Measurements from ENCODE around the gene CCDC191. TPM values are rescaled to one million over a fixed set of nuclear protein-coding genes. Genes with fewer than 3 reads are reported as not detected.

The CCDC191 gene
- total RNA-seq, 6 experiments from 2014 or later, result 0.83 to 1.5 (median 1.2) TPM

DNA sequence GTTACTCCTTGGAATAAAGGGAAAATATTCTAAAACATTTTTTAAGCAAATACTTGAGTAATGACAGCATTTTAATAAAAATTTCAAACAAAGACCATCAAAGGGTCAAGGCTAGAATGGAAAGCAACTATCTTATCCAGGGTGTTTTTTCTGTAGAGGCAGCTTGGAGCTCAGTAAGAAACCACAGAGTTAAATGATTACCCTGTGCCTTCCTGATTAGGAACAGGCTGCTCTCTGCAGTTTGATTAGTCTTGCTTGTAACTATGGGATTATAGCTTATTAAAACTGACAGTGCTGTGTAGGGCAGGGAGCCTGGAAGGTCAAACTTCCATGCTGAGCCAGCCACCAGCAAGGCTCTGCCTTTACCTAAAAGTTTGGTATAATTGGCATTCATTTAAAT, 33.3 kb upstream of the CCDC191 start:
- H3K4me3 Mint-ChIP-seq, result no peak overlapping the region
- H3K27ac Mint-ChIP-seq, result no peak overlapping the region
- peaks cover 38% of the 10 kb centered on the region for H3K4me1 Mint-ChIP-seq (ENCODE audit: low read depth)
- H3K9me3 Mint-ChIP-seq, result no peaks in the 10 kb centered on the region
- DNase-seq, result no peak
- TF ChIP-seq CTCF (IDR thresholded peaks at IDR 0.05), result no peak
- peaks cover 28% of the 10 kb centered on the region for H3K36me3 Mint-ChIP-seq (ENCODE audit: low read depth)
- no peaks in the 10 kb centered on the region for H3K27me3 Mint-ChIP-seq (ENCODE audit: insufficient read depth)

GRCh38 chr3:114086356-114086755, 30.0 kb upstream of the CCDC191 start:
- Mint-ChIP-seq H3K27ac (no peak overlapping the region), H3K9me3 (no peaks in the 10 kb centered on the region), H3K36me3 (ENCODE audit: low read depth) (peaks cover 47% of the 10 kb centered on the region), H3K4me1 (ENCODE audit: low read depth) (peaks cover 27% of the 10 kb centered on the region), H3K4me3 (no peak overlapping the region), H3K27me3 (ENCODE audit: insufficient read depth) (no peaks in the 10 kb centered on the region)
- no peak for TF ChIP-seq CTCF (IDR thresholded peaks at IDR 0.05)
- DNase-seq, result no peak

DNA sequence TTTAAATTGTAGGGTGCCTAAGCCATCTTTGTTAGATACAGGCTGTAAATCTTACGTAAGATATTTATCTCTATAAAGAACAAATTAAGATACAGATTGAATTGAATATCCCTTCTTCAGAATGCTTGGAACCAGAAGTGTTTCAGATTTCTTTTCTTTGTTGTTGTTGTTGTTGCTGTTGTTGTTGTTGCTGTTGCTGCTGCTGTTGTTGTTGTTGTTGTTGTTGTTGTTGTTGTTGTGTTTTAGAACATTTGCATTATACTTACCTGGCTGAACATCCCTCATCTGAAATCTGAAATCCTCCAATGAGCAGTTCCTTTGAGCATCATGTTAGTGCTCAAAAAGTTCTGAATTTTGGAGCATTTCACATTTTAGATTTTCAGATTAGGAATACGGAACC, 26.8 kb upstream of the CCDC191 start:
- H3K27ac Mint-ChIP-seq, result no peak overlapping the region
- no peak for TF ChIP-seq CTCF (IDR thresholded peaks at IDR 0.05)
- no peaks in the 10 kb centered on the region for H3K9me3 Mint-ChIP-seq
- H3K27me3 Mint-ChIP-seq (ENCODE audit: insufficient read depth), result no peaks in the 10 kb centered on the region
- DNase-seq, result no peak
- peaks cover 56% of the 10 kb centered on the region for H3K36me3 Mint-ChIP-seq (ENCODE audit: low read depth)
- H3K4me3 Mint-ChIP-seq, result no peak overlapping the region
- H3K4me1 Mint-ChIP-seq (ENCODE audit: low read depth), result peaks cover 47% of the 10 kb centered on the region

DNA sequence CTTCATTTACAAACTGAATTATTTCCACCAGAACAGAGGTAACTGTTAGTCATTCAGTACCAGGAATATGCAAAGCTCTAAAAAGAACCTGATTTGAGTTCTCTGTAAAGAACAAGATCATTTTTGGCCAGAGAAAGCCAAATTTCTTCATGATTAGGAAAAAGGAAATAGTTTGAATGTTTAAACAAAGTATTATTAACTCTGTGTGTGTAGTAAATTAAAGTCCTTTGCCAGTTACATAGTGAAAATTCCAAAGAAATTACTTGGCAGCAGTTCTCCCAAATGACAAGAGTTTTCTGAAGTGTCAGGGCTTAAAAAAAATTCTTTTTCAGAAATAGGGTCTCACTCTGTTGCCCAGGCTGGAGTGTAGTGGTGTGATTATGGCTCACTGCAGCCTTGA, 24.7 kb upstream of the CCDC191 start:
- H3K4me1 Mint-ChIP-seq (ENCODE audit: low read depth), result peaks cover 52% of the 10 kb centered on the region
- no peak for TF ChIP-seq CTCF (IDR thresholded peaks at IDR 0.05)
- no peaks in the 10 kb centered on the region for H3K27me3 Mint-ChIP-seq (ENCODE audit: insufficient read depth)
- peak overlapping the region; percentile 92 for H3K27ac Mint-ChIP-seq
- H3K9me3 Mint-ChIP-seq, result no peaks in the 10 kb centered on the region
- H3K36me3 Mint-ChIP-seq (ENCODE audit: low read depth), result peaks cover 51% of the 10 kb centered on the region
- H3K4me3 Mint-ChIP-seq, result peak overlapping the region; percentile 81; the same call in 1 of the 2 replicates
- peak; percentile 25 for DNase-seq

DNA sequence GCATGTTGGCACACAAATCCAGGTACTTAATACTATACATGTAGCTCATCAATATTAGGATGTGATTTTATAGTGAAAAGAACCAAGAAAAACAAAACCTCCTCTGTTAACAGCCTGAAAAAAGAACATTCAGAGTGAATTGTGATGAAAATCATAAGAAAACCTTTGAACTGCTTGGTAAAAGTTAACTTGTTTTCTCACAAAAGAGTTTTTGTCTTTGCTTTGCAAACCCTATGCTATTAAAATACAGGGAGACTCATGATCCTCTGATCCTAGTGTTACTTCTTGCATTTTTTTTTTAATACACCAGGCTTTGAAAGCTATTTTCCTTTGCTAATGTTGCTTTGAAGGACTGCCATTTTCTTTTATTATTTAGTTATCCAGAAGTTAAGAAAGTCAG, 23.9 kb upstream of the CCDC191 start:
- peak overlapping the region; percentile 92 for H3K27ac Mint-ChIP-seq
- H3K9me3 Mint-ChIP-seq, result no peaks in the 10 kb centered on the region
- no peaks in the 10 kb centered on the region for H3K27me3 Mint-ChIP-seq (ENCODE audit: insufficient read depth)
- peak overlapping the region; percentile 81 for H3K4me3 Mint-ChIP-seq
- peaks cover 52% of the 10 kb centered on the region for H3K4me1 Mint-ChIP-seq (ENCODE audit: low read depth)
- TF ChIP-seq CTCF (IDR thresholded peaks at IDR 0.05), result no peak
- H3K36me3 Mint-ChIP-seq (ENCODE audit: low read depth), result peaks cover 45% of the 10 kb centered on the region
- no peak for DNase-seq

DNA sequence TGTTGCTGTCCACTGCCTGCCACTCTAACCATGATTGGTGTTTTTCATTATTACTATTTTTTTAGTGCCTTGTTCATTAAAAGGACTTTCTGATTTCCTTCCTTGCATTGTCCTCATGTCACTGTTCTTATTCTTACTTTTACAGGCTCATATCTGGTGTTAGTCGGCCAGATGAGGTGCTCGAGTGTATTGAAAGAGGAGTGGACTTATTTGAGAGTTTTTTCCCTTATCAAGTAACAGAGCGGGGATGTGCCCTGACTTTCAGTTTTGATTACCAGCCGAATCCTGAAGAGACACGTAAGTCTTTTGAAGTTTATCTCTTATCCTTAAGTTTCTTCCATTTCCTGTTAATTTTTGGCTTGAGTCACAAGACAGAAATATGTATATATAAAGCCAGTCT, 23.4 kb upstream of the CCDC191 start:
- Mint-ChIP-seq H3K9me3 (no peaks in the 10 kb centered on the region), H3K27ac (peak overlapping the region; percentile 92), H3K4me1 (ENCODE audit: low read depth) (peaks cover 49% of the 10 kb centered on the region), H3K27me3 (ENCODE audit: insufficient read depth) (no peaks in the 10 kb centered on the region), H3K4me3 (peak overlapping the region; percentile 81), H3K36me3 (ENCODE audit: low read depth) (peaks cover 45% of the 10 kb centered on the region)
- DNase-seq, result peak; percentile 4
- no peak for TF ChIP-seq CTCF (IDR thresholded peaks at IDR 0.05)
